ENCODE results near the gene CIC.

GRCh38 chr19:42271861-42272534 lies 2.9 kb downstream of the CIC start:
- no peak for TF ChIP-seq POLR2A (IDR thresholded peaks at IDR 0.05)
- no peak for TF ChIP-seq CTCF (IDR thresholded peaks at IDR 0.05)
